NCI-H187 treated with DMSO at 0.1 percent for 48 hours (cell line): ENCODE measurements around the gene BLM.
"Not testable (repeated sequence)": the region's sequence is repeated elsewhere in the genome, so short reads cannot be mapped to it uniquely, and the experiment has no call there.

Experiments
- DNase-seq: peaks from one replicate; lab custom pipeline; 2025; lab: John Stamatoyannopoulos, UW

Gene BLM

DNA sequence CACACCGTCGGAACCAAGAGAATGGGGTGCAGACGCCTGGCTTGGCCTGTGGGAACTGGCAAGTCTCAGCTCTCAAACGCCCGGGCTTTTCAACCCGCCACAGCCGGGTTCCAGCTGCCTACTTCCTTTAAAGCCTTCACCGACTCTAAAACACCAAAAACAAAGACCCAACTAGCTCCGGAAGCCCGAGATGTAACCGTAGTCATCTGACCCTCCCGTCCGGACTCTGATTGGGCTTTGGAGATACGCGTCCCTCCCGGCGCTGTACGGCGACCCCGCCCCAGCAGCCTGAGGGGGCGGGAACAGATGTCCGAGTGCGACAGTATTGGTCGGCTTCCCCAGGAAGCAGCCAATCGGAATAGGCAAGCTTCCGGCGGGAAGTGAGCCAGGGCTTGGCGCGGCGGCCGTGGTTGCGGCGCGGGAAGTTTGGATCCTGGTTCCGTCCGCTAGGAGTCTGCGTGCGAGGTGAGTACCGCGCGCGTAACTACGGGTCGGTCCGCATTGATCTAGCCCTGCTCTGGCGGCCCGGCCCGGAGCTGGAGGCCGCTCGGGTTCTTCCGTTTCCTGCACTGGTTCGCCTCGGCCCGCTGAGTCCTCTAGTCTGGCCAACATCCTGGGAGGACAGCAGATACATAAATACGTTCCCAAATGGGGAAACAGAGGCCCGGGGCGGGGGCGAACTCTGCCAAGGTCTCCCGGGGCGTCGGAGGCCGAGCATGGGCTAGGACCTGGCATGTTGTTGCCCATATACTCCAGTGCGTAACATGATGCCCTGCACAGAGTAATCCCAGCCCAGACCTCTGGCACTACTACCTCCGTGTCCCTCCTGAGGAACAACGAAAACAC lies at the start of gene BLM:
BLM (plus strand) TSS at position 371 of the 846 bp plus-strand sequence. CDS start 30,047 bp downstream, outside the sequence.
- peak; percentile 91 for DNase-seq

DNA sequence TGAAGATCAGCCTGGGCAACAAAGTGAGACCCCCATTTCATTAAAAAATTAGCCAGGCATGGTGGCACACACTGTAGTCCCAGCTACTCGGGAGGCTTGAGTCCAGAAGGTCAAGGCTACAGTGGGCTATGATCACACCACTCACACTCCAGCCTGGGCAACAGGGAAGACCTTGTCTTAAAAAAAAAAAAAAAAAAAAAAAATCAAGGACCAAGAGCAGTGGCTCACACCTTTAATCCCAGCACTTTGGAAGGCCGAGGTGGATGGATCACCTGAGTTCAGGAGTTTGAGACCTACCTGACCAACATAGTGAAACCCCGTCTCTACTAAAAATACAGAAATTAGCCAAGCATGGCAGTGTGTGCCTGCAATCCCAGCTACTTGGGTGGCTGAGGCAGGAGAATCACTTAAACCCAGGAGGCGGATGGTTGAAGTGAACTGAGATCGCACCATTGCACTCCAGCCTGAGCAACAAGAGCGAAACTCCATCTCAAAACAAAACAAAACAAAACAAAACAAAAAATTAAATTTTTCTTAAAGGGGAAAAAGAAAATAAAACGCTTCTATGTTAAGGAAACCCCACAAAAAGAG lies 49.3 kb upstream of the BLM start:
- DNase-seq: not testable (repeated sequence)

DNA sequence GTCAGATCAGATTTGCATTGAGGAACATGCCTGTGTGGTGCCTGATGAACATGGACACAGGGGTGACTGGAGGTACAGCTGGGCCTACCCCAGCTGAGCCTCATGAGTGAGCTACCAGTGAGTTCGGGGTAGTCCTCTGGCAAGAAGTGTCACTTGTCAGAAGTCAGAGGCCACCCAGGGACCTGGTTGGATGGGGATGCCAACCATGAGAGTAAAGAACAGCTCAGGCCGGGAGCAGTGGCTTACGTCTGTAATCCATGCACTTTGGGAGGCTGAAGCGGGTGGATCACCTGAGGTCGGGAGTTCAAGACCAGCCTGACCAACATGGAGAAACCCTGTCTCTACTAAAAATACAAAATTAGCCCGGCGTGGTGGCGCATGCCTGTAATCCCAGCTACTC lies 46.5 kb upstream of the BLM start:
- not testable (repeated sequence) for DNase-seq

DNA sequence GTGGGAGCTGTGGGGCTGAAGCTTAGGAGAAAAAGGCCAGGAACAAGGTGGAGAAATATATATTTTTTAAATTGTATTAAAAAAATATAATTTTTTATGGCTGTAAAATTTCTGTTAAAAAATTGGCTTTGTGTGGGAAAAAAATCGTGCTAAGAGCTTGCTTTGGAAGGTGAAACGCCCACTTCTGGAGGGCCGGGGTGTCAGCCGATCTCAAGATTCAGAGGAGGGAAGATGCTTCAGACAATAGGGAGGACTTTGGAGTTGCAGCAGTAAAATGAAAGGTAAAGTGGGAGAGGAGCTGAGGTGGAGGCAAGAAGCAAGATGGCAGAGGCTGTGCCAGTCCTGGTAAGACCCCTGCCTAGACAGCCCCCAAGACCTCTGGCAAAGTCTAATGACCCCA lies 45.9 kb upstream of the BLM start:
- no peak for DNase-seq

DNA sequence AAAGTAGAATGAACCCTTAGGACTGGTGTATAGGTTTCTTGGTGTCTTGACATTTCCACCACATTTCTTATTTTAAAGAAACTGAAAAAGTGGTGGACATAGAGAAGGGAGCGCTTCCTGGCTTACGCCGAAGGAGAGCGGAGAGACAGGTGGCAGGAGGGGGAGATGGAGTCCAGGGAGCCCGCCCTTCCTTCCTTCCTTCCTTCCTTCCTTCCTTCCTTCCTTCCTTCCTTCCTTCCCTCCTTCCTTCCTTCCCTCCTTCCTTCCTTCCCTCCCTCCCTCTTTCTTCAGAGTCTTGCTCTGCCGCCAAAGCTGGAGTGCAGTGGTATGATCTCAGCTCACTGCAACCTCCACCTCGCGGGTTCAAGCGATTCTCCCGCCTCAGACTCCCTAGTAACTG lies 43.8 kb upstream of the BLM start:
- not testable (repeated sequence) for DNase-seq

DNA sequence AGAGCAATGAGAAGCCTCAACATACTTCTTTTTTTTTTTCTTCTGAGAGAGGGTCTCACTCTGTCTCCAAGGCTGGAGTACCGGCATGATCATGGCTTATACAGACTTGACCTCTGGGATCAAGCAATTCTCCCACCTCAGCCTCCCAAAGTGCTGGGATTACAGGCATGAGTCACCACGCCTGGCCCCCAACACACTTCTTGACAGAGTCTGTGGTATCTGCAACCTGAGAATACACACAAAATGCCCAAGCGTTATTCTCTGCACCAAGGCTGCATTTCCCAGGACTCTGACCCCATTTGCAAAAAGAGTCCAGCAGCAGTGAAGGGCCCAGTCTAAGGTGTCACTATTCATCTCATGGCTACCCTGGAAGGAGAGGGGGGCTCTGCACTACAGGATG lies 42.7 kb upstream of the BLM start:
- DNase-seq: no peak

DNA sequence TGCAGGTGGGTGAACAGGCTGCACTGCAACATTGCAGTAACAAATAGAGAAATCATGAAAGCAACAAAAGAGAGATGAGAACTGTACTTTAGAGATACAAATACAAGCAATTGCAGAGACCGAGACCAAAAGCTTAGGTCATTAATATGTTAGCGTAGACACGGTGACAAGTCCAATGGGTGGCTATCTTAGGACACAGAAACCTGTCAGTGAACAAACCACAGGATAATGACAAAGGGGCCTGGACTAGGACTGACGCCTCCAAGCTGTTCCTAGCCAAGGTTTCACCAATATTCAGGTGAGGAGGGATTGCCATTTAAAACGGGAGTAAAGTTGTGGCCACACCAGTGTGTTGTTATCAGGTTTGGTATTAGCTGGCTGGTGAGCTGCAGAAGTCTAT lies 41.7 kb upstream of the BLM start:
- no peak for DNase-seq

DNA sequence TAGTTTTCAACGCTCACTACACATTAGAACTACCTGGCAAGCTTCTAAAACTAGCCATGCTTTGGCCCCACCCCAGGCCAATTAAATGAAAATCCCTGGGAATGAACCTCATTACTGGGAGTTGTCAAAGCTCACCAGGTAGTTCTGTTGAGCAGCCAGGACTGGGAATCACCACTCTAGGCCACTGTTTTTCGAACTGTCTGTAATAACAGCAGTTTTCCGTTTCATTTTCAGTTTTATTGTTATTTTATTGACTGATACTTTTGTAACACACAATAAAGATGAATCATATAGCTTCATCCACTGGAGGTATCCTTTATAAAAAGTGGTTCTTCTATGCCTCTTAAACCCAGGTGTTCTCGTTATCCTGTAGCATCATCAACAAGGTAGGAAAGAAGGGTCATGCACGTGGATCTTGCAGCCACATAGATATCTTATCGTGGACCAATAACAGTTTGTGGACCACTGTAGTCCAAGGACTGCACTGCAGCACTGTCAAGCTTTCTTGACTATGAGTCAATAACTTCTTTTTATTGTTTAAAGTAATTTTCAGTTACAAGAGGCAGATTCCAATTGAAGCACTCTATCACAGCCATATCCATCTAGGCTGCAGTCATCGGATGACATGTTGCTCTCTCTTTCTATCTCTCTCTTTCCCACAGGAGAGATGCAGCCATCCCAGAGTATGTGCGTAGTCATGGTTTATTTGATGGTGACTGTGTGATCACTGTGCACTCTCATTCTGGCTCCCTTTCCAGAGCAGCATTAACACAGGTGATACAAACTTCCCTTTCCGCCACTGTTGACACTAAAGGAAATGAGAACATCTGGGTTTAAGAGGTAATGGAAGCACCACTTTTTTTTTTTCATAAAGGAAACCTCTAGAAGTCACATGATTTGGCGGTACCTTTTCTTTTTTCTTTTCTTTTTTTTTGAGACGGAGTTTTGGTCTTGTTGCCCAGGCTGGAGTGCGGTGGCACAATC lies 39.0 kb upstream of the BLM start:
- DNase-seq: no peak

DNA sequence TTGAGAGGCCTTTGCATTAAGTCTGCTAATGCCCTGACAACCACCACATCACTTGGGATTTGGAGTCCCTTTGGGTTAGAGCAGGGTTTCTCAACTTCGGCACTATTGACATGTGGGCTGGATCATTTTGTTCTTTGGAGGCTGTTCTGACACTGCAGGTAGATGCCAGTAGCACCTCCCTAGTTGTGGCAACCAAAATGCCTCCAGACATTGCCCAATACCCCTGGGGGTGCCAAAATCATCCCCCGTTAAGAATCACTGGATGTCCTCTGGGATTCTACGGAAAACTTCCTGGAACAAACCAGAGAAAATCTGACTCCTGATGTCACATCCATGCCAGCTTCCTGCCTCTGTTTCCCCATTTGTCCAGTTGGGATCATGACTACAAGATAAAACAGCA lies 37.2 kb upstream of the BLM start:
- DNase-seq: no peak

DNA sequence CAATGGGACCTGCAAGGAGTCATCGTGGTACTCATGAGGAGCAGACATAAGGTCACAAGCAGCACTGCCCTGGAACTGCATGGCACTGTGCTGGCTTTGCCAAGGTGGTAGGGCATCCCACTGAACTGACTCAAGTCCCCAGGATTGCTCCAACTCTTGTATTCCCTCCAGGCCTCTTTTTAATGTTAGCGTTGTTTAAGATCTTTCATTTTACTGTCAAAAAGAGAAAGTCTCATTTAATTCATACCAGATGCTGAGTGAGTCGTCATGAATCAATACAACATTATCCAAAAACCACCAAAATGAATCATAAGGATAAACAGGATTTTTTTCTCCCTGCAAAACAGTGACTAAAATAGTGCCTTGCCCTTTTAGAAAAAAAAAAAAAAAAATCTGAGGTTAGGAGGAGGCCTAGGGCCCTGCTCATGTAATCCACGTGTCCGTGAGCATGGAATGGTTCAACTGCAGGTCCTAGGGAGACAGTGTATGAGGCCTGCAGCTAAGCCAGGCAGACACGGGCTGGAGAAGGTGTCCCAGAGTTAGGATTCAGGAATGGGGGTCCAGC lies 36.7 kb upstream of the BLM start:
- DNase-seq: no peak

DNA sequence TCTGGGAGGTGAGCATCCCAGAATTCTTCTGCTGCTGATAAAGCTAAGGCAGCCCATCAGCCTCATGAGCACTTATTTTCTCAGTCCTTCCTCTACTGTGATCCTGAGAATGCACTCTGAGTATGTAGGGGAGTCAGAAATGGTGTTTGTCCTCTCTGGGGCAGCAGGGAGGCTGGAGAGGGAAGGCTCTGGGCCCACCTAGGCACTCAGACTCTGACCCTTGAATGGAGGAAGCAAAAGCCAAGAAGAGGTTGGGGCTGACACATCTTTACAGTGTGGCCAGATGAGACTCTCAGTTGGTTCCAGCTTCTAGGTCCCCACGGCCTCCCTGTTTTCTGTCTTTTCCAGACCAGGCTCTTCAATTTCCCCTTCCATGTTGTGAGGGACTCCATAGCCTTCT lies 36.1 kb upstream of the BLM start:
- DNase-seq: no peak

DNA sequence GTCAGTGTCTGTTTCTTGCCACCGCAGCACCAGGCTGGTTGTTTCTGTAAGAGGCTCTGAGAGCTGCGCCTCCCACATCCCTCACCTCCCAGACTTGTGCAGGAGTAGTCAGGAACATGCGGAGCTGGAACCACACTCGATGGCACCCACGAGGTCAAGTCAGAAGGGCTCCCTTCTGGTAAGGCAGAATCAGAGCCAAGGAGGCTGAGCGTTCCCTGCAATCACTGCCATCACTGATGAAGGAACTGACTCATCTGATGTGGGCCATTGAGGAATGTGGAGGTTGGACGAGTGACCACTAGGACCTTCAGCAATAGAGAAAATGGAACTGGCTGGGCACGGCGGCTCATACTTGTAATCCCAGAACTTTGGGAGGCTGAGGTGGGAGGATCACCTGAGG lies 35.7 kb upstream of the BLM start:
- no peak for DNase-seq

DNA sequence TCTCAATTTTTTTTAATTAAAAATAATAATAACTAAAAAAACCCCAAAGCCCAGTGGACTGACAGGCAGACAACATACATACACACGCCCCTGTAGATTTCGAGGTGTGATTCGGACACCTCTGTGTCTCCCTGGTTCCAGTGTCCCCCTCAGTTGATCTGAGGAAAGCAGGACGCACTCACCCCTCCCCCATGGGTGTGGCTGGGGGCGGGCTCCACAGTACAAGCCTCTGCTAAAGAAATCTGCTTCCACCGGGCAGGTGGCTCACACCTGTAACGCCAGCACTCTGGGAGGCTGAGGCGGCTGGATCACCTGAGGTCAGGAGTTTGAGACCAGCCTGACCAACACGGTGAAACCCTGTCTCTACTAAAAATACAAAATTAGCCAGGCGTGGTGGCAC lies 33.8 kb upstream of the BLM start:
- DNase-seq: no peak

DNA sequence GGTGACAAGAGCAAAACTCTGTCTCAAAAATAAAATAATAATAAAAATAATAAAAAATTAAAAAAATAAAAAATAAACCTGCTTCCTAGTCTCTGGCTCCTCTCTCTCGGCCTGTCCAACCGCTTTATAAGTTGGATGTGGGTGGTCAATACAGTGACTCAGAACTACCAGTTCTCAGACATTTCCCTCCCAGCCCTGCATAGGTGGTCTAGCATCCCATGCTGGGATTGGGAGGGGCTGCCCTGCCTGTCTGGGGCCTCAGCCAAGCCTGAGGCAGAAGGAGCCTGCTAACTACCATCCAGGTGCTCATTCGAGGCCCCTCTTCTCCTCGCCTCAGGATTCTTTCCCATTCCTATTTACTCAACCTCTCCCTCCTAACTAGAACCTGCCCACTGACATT lies 33.3 kb upstream of the BLM start:
- no peak for DNase-seq

DNA sequence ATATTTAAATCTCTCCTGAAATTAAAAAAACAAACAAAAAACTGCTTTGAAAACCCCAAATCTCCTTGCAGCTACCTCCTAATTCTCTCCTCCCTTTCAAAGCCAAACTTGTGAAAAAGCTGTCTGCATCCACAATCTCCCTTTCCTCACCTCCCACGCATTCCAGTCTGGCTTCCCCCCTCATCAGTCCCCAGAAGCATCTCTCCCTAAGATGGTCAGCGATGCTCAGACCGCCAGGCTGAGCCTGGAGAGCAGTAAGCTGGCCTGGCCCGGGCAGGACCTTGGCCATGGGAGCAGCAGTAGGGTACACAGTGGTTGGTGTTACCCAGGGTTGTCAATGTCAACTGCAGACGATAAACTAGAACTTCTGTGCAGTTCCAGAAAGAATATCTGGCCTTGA lies 32.9 kb upstream of the BLM start:
- no peak for DNase-seq

DNA sequence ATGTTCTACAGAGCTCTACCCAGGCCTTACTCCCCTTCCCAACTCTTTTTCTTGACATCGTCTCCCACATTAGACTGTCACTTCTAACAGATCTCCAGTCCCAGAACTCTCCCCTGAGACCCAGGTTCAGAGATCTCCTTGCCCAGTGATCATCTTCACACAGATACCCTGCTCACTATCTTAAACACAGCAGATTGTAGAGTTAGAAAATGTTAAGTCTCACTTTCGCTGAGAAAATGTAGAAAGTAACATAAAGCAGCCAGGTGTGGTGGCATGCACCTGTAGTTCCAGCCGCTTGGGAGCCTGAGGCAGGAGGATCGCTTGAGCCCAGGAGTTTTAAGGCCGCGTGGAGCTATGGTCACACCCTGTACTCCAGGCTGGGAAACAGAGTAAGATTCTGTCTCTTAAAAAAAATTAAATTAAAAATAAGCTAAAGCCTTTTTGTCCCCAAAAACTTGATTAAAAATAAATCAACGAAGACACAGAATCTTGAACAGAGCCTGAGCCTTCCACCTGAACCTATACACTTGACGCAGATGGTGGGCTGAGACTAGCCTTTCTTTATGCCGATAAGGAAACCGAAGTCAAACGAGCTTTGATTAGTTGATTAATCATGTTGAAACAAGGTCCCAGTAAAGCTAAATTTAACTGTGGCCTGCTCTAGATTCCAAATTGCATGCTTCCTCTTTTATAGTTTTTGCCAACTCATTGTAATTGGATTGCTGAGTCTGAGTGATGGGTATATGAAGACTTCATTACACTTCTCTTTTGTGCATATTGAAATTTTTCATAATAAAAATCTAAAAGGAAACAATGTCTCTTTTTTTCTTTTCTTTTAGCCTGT lies 31.3 kb upstream of the BLM start:
- DNase-seq: no peak

DNA sequence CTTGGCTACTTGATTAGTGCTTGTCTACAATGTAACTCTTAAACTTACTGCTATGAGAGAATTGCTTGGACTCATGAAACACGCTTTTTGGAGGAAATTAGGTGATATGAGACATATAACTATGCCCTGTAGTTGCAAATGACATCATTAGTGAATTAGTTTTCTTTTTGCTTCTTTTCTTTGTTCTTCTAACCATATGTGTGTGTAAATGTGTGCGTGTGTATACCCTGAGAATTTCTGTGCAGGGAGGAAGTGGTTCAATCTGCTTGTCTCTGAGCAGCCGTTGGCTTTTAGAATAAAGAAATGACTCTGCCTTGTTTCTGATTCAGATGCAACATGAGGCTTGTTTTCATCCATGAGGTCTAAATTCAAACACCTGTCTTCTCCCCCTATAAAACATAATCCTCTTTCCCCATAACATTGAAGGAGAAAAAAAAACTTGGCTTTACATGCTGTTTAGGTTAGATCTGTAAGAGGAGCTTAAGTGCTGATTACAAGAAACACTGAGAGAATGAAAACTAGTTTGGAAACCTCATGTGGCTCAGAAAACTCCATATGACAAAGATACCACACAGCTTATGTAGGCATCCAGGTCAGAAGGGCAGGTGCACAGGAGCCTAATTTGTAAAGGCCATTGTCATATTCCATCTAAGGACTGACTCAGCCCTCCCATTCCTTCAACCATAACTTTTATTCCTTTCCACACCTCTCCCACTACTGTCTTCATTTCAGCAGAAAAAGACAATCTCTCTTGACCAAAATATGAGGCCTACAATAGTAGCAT lies 30.5 kb upstream of the BLM start:
- DNase-seq: no peak

DNA sequence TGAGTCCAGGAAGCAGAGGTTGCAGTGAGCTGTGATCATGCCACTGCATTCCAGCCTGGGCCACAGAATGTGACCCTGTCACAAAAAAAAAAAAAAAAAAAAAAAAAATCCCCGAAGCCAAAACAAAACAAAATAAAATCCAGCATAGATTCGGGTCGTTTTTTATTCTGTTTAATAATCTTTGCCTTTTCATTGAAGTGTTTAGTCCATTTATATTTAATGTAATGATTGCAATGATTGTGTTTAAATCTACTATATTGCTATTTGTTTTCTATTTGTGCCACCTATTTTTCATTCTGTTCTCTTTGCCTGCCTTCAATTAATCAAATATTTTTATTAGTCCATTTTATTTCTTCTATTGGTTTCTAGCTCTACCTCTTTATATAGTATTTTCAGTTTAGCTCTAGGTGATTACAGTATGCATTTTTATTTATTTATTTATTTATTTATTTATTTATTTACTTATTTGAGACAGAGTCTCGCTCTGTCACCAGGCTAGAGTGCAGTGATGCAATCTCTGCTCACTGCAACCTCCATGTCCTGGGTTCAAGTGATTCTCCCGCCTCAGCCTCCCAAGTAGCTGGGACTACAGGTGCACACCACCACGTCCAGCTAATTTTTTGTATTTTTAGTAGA lies 27.7 kb upstream of the BLM start:
- DNase-seq: not testable (repeated sequence)

DNA sequence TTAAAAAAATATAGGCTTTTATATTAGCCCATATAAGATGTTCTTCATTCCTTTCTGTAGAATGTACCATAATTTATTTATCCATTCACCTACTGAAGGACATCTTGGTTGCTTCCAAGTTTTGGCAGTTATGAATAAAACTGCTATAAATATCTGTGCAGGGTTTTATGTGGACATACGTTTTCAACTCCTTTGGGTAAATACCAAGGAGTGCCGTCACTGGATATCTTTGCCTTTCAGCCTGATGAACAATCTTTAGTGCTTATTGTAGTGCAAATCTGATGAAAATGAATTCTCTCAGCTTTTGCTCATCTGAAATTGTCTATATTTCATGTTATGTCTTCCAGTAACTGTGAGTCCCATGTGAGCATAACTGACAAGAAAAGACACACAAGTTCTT lies 26.6 kb upstream of the BLM start:
- no peak for DNase-seq

DNA sequence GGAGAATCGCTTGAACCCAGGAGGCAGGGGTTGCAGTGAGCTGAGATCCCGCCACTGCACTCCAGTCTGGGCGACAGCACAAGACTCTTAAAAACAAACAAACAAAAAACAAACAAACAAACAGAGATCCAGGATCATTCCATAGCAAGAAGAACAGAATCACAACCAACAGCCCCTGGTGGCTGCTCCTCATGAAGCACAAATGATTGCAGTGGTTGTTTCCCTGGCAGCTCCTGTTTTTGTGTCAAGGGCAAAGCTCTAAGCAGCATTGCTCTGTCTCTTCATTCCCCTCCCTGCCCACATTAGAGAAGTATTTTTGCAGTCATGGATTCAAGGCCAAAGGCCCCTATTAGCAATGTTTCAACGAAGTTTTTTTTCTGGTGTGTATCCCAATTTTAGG lies 25.8 kb upstream of the BLM start:
- DNase-seq: no peak
